ENCODE measurements around the gene NUDT14. TPM values are rescaled to one million over a fixed set of nuclear protein-coding genes. Genes with fewer than 3 reads are reported as not detected.

The NUDT14 gene
- total and polyA plus RNA-seq, 2 of the 4 experiments (the other 2 are of a cell fraction): 5.6 to 9.3 TPM

GRCh38 chr14:105124823-105125222 is 56.3 kb downstream of the NUDT14 start:
- H3K4me3 ChIP-seq (ENCODE audit: insufficient read depth, low read depth, low read length): peak overlapping the region; percentile 20; the same call in 1 of the 2 replicates
- CTCF ChIA-PET: no interaction called here
- H3K79me1 ChIP-seq (ENCODE audit: low read depth in 1 of 2, low read length in 2 of 2): no peaks in the 10 kb centered on the region
- H2AK5ac ChIP-seq (ENCODE audit: low read depth, low read length): no peak overlapping the region
- no peaks in the 10 kb centered on the region for H3K36me3 ChIP-seq (ENCODE audit: control insufficient read depth, insufficient read depth, low read length)
- in situ Hi-C loops (cut with MboI; ENCODE audit: low sequenced_read_pairs) (no loop called here), intact Hi-C loops (cut with micrococcal nuclease) (no loop called here), dilution Hi-C loops (cut with HindIII; ENCODE audit: low sequenced_read_pairs, unreplicated experiment) (no loop called here)
- no peak overlapping the region for H2AFZ ChIP-seq (replicated peaks; ENCODE audit: low read length, poor library complexity)
- H3K4me2 ChIP-seq (ENCODE audit: low read depth, low read length): peak overlapping the region; percentile 63
- no TSS peak for BruUV-seq (replicated peaks)
- no peak overlapping the region for H2BK120ac ChIP-seq (ENCODE audit: low read depth, low read length)
- H3K23ac ChIP-seq (ENCODE audit: low read depth, low read length): no peak overlapping the region
- ATAC-seq (ENCODE audit: low read depth) (no peak), DNase-seq (no peak)
- no peak overlapping the region for H2AK9ac ChIP-seq (replicated peaks; ENCODE audit: low read depth, low read length, poor library complexity)
- H4K20me1 ChIP-seq (ENCODE audit: insufficient read depth, low read length): no peaks in the 10 kb centered on the region
- H4K5ac ChIP-seq (ENCODE audit: low read depth, low read length): no peak overlapping the region
- no peak overlapping the region for H4K91ac ChIP-seq (ENCODE audit: insufficient read depth, low read depth, low read length)
- H3K9ac ChIP-seq (ENCODE audit: low read depth, low read length): no peak overlapping the region
- no peak overlapping the region for H2BK20ac ChIP-seq (ENCODE audit: low read depth, low read length)
- WGBS, 2 experiments (ENCODE audit: extremely low coverage in 2 of 2, insufficient read length in 1 of 2): no CpG with 5 or more reads among the region's 5 CpGs
- H3K18ac ChIP-seq (ENCODE audit: low read depth, low read length): no peak overlapping the region
- no peak overlapping the region for H2BK5ac ChIP-seq (ENCODE audit: low read depth, low read length, poor library complexity, severe bottlenecking)
- no peaks in the 10 kb centered on the region for H3K4me1 ChIP-seq (ENCODE audit: control insufficient read depth, insufficient read depth, low read length)
- TF ChIP-seq MXI1 (IDR thresholded peaks at IDR 0.05; ENCODE audit: borderline replicate concordance, low read depth, low read length) (no peak), SMC3 (IDR thresholded peaks at IDR 0.05; ENCODE audit: low read depth, low read length) (no peak), CEBPB (IDR thresholded peaks at IDR 0.05; ENCODE audit: low read depth, low read length) (no peak), BHLHE40 (IDR thresholded peaks at IDR 0.05; ENCODE audit: low read depth, low read length) (no peak), RFX5 (IDR thresholded peaks at IDR 0.05; ENCODE audit: low read depth, low read length) (no peak), CHD1 (IDR thresholded peaks at IDR 0.05; ENCODE audit: low read depth, low read length) (no peak), ELK1 (IDR thresholded peaks at IDR 0.05; ENCODE audit: borderline replicate concordance, low read depth, low read length) (no peak), RCOR1 (IDR thresholded peaks at IDR 0.05; ENCODE audit: insufficient replicate concordance, low read length) (no peak), USF2 (IDR thresholded peaks at IDR 0.05; ENCODE audit: low read depth, low read length) (no peak), MAFK (IDR thresholded peaks at IDR 0.05; ENCODE audit: low read depth, low read length) (no peak), POLR2A (IDR thresholded peaks at IDR 0.05; ENCODE audit: low read depth, low read length) (no peak), RAD21 (IDR thresholded peaks at IDR 0.05; ENCODE audit: low read length) (no peak)
- H3K14ac ChIP-seq (replicated peaks; ENCODE audit: low read depth, low read length): no peak overlapping the region
- no peak overlapping the region for H3K4ac ChIP-seq (ENCODE audit: low read depth, low read length)
- H3K27ac ChIP-seq (ENCODE audit: insufficient read depth, low read length): no peak overlapping the region
- H2BK15ac ChIP-seq (ENCODE audit: low read depth, low read length): no peak overlapping the region
- no peaks in the 10 kb centered on the region for H3K9me1 ChIP-seq (ENCODE audit: insufficient read depth, low read length)
- H3K27me3 ChIP-seq (ENCODE audit: control insufficient read depth, insufficient read depth, low read length): peaks cover 51% of the 10 kb centered on the region
- POLR2A ChIA-PET (ENCODE audit: unreplicated experiment): no interaction called here
- peaks cover 14% of the 10 kb centered on the region for H3K9me3 ChIP-seq (ENCODE audit: control insufficient read depth, insufficient read depth, low read length)
- no peak overlapping the region for H3K56ac ChIP-seq (ENCODE audit: extremely low read depth, insufficient read depth, low read length)
- no peak overlapping the region for H4K8ac ChIP-seq (ENCODE audit: low read depth in 2 of 2, low read length in 2 of 2)
